Stimulated activated CD4-positive, alpha-beta T cell treated with anti-CD3 and anti-CD28 coated beads, Interleukin-12 subunit alpha, Interleukin-12 subunit beta, amount 100 ng/mL, for 4 hours (primary cell): Measurements from ENCODE around the gene MYMK.

ENCODE experiments used
- DNase-seq: peaks from one replicate; pipeline ENCODE4 v3.0.0-alpha.2; 2020

MYMK gene

GRCh38 chr9:133477992-133478850, 46.5 kb downstream of the MYMK start:
- DNase-seq = no peak

- DNase-seq = no peak
These were observed 47.3 kb downstream of the MYMK start for GRCh38 chr9:133477461-133477860.

GRCh38 chr9:133476941-133477340, 47.8 kb downstream of the MYMK start:
- no peak for DNase-seq

GRCh38 chr9:133476036-133476931, 48.5 kb downstream of the MYMK start:
- no peak for DNase-seq

DNA sequence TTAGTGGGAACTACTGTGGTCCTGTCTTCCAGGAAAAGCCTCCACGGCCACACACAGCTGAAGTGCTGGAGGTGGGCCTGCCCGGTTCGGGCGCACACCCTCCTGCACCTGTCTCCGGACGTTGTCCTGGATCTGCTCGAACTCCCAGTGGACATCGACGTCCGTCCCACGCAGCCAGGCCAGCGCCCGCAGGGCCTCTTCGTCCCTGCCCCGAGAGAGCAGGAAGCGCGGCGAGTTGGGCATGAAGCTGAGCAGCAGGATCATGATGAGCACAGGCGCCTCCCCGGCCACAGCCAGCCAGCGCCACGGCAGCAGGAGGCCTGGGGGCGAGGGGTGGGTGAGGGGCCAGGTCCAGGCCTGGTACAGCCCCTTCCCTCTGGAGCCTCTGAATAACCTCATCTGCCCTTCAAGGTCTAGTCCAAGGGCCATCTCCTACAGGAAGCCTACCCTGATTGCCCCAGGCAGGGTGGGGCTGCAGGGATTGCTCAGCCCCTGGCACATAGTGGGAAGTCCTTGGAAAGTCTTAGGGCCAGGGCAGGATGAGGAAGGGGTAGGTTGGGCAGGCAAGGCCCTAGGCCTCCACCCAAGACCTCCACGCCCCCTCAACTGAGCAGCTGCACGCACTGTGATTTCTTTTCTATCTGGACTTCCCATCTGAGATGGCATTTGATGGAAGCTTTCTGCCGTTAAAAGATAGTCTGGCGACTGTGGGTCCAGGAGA, 49.3 kb downstream of the MYMK start:
- no peak for DNase-seq

GRCh38 chr9:133474853-133475252, 49.9 kb downstream of the MYMK start:
- no peak for DNase-seq

DNA sequence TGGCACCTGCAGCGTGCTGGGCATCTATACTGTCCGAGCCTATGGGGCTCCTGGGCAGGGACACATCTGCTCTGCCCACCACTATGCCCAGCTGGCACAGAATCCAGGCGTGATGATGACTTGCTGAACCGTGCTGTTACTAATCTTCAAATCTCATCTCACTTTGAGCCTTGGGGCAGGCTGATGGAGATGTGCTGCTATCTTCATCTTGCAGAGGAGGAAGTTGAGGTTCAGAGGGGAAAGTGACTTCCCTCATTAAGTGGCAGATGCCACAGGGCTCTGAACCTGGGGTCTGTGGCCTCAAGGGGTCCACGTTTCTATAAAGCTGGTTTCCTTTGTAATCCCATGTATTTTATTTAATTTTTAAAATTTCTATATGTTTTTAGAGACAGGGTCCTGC, 50.5 kb downstream of the MYMK start:
- no peak for DNase-seq

- DNase-seq = no peak
These were observed 51.0 kb downstream of the MYMK start for GRCh38 chr9:133473743-133474142.

DNA sequence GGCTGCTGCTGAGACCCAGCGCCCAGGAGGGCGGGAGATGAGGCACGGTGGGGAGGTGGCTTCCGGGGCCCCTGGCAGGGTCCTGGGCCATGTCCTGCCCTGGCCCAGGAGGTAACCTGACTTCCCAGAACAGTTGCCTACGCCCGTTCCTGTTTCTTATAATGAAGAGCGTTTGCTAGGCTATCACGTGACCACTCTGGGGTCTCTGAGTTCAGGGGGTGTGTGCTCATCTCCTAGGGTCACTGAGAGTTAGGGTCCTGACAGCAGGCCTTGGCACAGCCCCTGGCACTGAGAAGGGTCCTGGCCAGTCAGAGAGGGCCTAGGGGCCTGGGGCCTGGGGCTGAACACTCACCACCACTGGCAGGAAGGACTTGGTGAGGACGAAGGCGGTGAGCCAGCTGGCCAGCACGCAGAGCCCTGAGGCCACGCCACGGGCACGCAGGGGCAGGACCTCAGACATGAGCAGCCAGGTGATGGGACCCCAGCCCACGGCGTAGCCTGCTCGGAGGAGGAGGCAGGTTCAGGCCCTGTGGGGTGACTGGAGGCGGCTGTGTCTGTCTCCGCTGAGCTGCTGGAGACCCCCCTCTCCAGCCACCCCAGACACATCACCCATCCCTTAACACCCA, 51.9 kb downstream of the MYMK start:
- no peak for DNase-seq

- DNase-seq = no peak
These were observed 52.5 kb downstream of the MYMK start for GRCh38 chr9:133472277-133472645.

GRCh38 chr9:133471551-133472276, 53.0 kb downstream of the MYMK start:
- DNase-seq = no peak

GRCh38 chr9:133470988-133471387, 53.8 kb downstream of the MYMK start:
- DNase-seq = no peak

- DNase-seq = no peak
These were observed 54.3 kb downstream of the MYMK start for GRCh38 chr9:133470427-133470924.

- no peak for DNase-seq
These were observed 55.9 kb downstream of the MYMK start for GRCh38 chr9:133468777-133469421.

- DNase-seq = no peak
These were observed 56.4 kb downstream of the MYMK start for GRCh38 chr9:133468374-133468773.

- no peak for DNase-seq
These were observed 57.7 kb downstream of the MYMK start for GRCh38 chr9:133467101-133467500.

DNA sequence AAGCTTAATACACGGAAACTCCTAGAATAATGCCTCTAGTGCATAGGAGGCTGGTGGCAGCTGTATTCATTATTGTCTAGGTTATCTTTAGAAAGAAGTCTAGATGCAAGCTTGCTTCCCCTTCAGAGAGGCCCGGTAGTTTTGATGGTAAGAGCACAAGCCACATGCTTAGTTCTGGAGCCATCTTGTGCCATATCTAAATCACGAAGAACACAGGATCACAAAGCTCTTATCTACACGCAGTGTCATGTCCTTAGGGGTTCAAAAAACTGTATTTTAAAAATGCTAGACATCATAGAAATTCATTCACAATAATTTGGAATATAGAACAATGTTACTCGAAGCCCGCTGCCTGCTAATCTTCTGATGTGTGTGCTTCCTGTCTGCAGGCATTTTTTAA, 58.8 kb downstream of the MYMK start:
- DNase-seq = no peak

GRCh38 chr9:133464638-133465037, 60.1 kb downstream of the MYMK start:
- no peak for DNase-seq
